Brain microvascular endothelial cell (primary cell): Measurements from ENCODE around the gene ARF1.

Experiments used
- DNase-seq: peaks from one replicate; pipeline ENCODE4 v3.0.0-alpha.2; 2020
- H3K27ac ChIP-seq: fragments of 250-450 bp; sonication (Bioruptor Pico); 2 replicates; pipeline ENCODE4 v1.5.1; 2020; ENCODE audit warnings: mild to moderate bottlenecking, moderate library complexity
- H3K27me3 ChIP-seq: fragments of 250-450 bp; sonication (Bioruptor Pico); replicated peaks from 2 replicates; pipeline ENCODE4 v1.5.1; 2020; ENCODE audit warnings: mild to moderate bottlenecking
- H3K36me3 ChIP-seq: fragments of 250-450 bp; sonication (Bioruptor Pico); replicated peaks from 2 replicates; pipeline ENCODE4 v1.5.1; 2020; ENCODE audit warnings: mild to moderate bottlenecking
- H3K4me3 ChIP-seq: 2 replicates; pipeline ENCODE4 v1.5.1; 2011; ENCODE audit warnings: low read depth, mild to moderate bottlenecking, control low read depth, low read length, moderate library complexity
- in situ Hi-C: cut with HindIII; loops from 2 replicates; pipeline ENCODE4 v1.10.0; 2017; ENCODE audit warnings: low sequenced_read_pairs, low pct_ligation_motif_present
- TF ChIP-seq, protein P1 (sequence below): IDR thresholded peaks from 2 replicates; pipeline ENCODE4 v1.5.1; 2011; ENCODE audit warnings: low read depth, mild to moderate bottlenecking, moderate library complexity, low read length, control low read depth, inconsistent platforms; ENCODE audit errors: missing control alignments

Gene ARF1

DNA sequence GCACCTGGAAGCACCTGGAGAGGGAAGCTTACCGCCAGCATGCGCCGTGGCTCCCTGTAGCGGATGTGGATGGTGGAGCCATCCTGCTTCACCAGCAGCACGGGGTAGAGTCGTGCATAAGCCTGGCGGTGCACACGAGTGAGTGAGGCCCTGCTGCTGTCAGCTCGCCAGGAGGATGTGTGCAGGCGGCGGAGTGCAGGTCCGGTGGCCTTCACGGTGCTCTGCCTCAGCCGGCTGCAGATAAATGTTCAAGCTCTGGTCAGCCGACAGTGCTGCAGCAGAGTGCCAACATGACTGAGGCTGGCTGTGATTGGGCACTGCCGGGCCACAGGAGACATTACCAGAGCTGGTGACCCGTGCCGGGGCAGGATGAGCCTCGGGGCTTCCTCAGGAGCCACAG lies 25.1 kb downstream of the ARF1 start:
- no peak for DNase-seq
- no peak overlapping the region for H3K4me3 ChIP-seq
- H3K36me3 ChIP-seq = peaks cover 6% of the 10 kb centered on the region
- TF ChIP-seq, protein P1, sequence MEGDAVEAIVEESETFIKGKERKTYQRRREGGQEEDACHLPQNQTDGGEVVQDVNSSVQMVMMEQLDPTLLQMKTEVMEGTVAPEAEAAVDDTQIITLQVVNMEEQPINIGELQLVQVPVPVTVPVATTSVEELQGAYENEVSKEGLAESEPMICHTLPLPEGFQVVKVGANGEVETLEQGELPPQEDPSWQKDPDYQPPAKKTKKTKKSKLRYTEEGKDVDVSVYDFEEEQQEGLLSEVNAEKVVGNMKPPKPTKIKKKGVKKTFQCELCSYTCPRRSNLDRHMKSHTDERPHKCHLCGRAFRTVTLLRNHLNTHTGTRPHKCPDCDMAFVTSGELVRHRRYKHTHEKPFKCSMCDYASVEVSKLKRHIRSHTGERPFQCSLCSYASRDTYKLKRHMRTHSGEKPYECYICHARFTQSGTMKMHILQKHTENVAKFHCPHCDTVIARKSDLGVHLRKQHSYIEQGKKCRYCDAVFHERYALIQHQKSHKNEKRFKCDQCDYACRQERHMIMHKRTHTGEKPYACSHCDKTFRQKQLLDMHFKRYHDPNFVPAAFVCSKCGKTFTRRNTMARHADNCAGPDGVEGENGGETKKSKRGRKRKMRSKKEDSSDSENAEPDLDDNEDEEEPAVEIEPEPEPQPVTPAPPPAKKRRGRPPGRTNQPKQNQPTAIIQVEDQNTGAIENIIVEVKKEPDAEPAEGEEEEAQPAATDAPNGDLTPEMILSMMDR = no peak
- in situ Hi-C loops = no loop called here
- no peaks in the 10 kb centered on the region for H3K27me3 ChIP-seq
- H3K27ac ChIP-seq = no peak overlapping the region

DNA sequence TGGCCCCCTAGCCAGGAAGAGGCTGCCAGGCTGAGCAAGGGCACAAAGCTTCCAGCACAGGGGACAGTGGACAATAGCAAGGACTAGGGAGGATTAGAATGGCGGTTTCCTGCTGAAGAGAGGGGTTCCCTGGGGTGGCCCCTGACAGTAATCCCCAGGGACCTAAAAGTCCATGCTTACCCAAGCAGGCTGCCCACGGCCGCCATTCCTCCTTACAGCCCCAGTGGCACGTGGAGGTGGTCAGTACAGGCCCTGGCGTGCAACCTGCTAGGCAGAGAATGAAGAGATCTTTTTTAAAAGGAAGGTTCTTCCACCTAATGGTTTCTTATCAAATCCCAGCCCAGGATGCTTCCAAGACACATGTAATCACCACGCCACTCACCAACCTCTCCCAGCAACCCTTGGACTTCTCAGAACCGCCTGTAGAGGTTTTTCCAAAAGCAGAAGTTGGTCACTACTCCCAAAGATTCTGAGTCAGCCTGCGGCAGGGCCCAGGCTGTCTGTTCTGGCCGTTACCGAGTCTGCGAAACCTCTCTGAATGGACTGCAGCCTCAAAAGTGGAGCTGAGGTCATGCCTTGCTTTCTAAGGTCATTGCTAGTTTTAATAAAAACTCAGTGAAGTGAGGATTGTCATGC lies 25.7 kb downstream of the ARF1 start:
- DNase-seq = no peak
- Histone ChIP-seq H3K4me3 (peak overlapping the region; percentile 93), H3K27me3 (no peaks in the 10 kb centered on the region), H3K36me3 (peaks cover 6% of the 10 kb centered on the region), H3K27ac (no peak overlapping the region)
- TF ChIP-seq, protein P1 = no peak
- in situ Hi-C loops = no loop called here

DNA sequence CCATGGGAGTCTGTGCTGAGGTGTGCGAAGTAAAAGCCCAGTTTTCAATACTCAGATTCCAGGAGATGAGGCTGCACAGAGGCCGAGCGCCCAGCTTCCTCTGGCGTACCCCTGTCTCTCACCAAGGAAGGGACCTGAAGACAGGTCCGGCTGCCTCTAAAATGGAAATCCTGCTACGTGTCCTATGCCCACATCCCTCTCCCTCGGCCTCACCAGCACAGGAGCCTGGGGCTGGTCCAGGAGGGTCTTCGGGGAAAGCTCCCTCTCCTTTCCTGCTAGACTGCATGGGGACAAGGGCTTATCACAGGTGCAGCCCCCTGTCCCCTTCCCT lies 26.2 kb downstream of the ARF1 start:
- Histone ChIP-seq H3K36me3 (peaks cover 6% of the 10 kb centered on the region), H3K4me3 (peak overlapping the region; percentile 93), H3K27me3 (no peaks in the 10 kb centered on the region), H3K27ac (peak overlapping the region; percentile 62)
- no peak for DNase-seq
- TF ChIP-seq, protein P1 = no peak
- in situ Hi-C loops = no loop called here

DNA sequence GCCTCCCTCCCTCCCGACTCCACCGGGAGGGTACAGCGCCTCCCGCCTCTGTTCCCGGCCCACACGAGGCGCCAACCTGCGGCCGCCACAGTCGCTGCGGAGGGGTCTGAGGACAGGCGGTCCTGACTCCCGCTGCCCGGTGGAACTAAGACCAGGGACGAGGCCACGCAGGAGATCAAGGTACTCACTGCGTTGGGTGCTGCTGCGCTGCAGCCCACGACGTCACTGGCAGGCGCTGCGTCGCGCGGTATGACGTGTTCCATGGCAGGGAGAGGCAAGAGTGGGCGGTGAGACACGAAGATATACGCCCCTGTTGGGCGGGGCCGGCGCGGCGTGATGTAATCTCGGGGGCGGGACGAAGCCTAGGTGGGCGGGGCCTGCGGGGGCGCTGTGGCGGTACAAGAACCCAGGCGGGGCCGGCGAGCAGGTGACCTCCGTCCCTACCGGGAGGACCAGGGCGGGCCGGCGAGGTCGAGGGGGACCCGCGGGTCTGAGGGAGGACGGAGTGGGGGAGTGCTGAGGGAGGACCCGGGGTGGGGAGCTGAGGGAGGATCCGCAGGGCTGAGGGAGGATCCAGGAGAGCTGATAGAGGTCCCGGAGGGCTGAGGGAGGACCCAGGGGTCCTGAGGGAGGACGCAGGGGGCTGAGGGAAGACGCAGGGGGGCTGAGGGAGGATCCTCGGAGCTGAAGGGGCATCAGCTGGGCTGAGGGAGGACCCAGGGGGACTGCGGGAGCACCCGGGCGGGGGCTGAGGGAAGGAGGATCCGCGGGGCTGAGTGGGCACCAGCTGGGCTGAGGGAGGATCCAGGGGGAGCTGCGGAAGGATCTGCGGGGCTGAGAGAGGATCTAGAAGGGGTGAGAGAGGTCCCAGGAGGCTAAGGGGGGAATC lies 26.8 kb downstream of the ARF1 start, which contains the start of gene MRPL55:
Gene MRPL55 (minus strand): TSS at position 227 of the 889 bp plus-strand sequence. CDS start 1,039 bp downstream, outside the sequence.
- Histone ChIP-seq H3K36me3 (peaks cover 6% of the 10 kb centered on the region), H3K4me3 (peak within 1 kb of the TSS; percentile 93), H3K27ac (peak within 1 kb of the TSS; percentile 62), H3K27me3 (no peaks in the 10 kb centered on the region)
- DNase-seq = peak; percentile 97
- TF ChIP-seq, protein P1 = no peak
- in situ Hi-C loops = no loop called here

DNA sequence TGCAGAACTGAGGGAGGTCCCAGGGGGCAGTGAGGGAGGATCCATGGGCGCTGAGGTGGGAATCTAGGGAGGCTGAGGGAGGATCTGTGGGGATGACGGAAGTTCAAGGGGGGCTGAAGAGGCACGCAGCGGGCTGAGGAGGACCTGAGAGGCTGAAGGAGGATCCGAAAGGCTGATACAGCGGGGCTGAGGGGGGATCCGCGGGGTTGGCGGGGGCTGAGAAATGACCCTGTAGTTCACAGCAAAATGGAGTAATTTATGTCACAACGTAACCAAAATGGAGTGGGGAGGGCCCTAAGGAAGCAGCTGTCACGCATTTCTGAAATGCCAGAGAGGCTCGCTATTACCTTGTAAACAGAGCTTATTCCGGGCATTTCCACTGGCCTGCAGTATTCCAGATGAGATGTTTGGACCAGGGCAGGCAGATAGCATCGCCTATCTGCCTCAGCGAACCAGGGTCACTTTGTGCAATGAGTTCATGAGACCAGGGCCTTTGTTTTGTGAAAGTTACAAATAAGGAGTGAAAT lies 27.5 kb downstream of the ARF1 start:
- H3K27ac ChIP-seq = no peak overlapping the region
- in situ Hi-C loops = no loop called here
- H3K36me3 ChIP-seq = peaks cover 6% of the 10 kb centered on the region
- H3K27me3 ChIP-seq = no peaks in the 10 kb centered on the region
- DNase-seq = no peak
- TF ChIP-seq, protein P1 = no peak
- H3K4me3 ChIP-seq = peak overlapping the region; percentile 93
